ENCODE measurements around the gene TMEM45A. TPM values are rescaled to one million over a fixed set of nuclear protein-coding genes. Genes with fewer than 3 reads are reported as not detected.

TMEM45A gene
- polyA plus RNA-seq, 1 of the 3 experiments (the other 2 are of a cell fraction) = 6.4 TPM

DNA sequence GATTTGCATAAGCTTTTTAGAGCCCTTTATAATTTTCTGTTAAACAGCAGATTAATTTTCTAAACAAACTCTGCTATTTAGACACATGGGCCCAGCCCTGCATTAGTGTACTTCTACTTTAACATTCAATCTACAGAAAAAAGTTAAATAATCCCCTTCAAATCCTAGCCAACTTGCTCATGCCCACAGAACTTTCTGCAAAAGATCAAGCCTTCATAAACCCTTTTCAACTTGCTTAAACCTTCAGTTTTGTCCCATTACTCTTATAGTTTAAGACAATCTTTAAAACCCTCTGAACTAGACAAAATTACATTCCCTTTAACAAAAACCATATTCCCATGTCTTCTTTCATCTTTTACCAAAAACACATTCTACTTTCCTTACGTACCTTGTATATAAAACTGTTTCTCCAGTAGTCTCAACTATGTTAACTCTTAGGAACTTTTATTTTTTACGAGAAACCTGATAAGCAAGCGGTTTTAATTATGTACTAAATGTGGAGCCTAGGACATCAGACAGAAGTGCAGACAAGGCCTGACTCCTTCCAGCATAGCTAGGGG, 91.8 kb downstream of the TMEM45A start:
- no peak overlapping the region for H3K4me2 ChIP-seq
- no peaks in the 10 kb centered on the region for H3K9me2 ChIP-seq
- H3F3A ChIP-seq (replicated peaks; ENCODE audit: insufficient read depth) = no peaks in the 10 kb centered on the region
- no peaks in the 10 kb centered on the region for H3K4me1 ChIP-seq (ENCODE audit: control insufficient read depth in 1 of 2, insufficient read depth in 2 of 2, low read depth in 1 of 2, low read length in 1 of 2)
- CTCF ChIA-PET = interaction anchor here (2.1 to 5.3 kb wide), 3 partner anchors 19 to 121 kb away, joined by 5 to 27 read pairs (median 22); no protein-coding TSS in a partner anchor
- no peak overlapping the region for H3K4me3 ChIP-seq (ENCODE audit: low read depth in 2 of 2, low read length in 1 of 2)
- 83% methylated on average over 3 of the region's 3 CpGs for WGBS (ENCODE audit: low lambda C conversion rate)
- H3K9me3 ChIP-seq = no peaks in the 10 kb centered on the region
- H3K27ac ChIP-seq (ENCODE audit: low read depth in 2 of 2, low read length in 1 of 2) = no peak overlapping the region
- POLR2A ChIA-PET = no interaction called here
- H3K36me3 ChIP-seq (replicated peaks in 1 of 2; ENCODE audit: control insufficient read depth in 1 of 2, insufficient read depth in 2 of 2, low read length in 1 of 2) = no peaks in the 10 kb centered on the region
- TF ChIP-seq, protein P1, sequence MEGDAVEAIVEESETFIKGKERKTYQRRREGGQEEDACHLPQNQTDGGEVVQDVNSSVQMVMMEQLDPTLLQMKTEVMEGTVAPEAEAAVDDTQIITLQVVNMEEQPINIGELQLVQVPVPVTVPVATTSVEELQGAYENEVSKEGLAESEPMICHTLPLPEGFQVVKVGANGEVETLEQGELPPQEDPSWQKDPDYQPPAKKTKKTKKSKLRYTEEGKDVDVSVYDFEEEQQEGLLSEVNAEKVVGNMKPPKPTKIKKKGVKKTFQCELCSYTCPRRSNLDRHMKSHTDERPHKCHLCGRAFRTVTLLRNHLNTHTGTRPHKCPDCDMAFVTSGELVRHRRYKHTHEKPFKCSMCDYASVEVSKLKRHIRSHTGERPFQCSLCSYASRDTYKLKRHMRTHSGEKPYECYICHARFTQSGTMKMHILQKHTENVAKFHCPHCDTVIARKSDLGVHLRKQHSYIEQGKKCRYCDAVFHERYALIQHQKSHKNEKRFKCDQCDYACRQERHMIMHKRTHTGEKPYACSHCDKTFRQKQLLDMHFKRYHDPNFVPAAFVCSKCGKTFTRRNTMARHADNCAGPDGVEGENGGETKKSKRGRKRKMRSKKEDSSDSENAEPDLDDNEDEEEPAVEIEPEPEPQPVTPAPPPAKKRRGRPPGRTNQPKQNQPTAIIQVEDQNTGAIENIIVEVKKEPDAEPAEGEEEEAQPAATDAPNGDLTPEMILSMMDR (IDR thresholded peaks at IDR 0.05) = no peak
- no peak for TF ChIP-seq EP300 (IDR thresholded peaks at IDR 0.05; ENCODE audit: borderline replicate concordance in 1 of 2, low read depth in 1 of 2, low read length in 1 of 2)
- no peak for TF ChIP-seq RCOR1 (IDR thresholded peaks at IDR 0.05; ENCODE audit: low read length)
- no peak for TF ChIP-seq JUND (IDR thresholded peaks at IDR 0.05)
- no peak for TF ChIP-seq TCF12 (IDR thresholded peaks at IDR 0.05)
- no peak for TF ChIP-seq FOXJ3 (CRISPR knock-in tag; IDR thresholded peaks at IDR 0.05)
- TF ChIP-seq GATA2 (CRISPR knock-in tag; IDR thresholded peaks at IDR 0.05) = no peak
- no peak for TF ChIP-seq FOXM1 (IDR thresholded peaks at IDR 0.05; ENCODE audit: low read depth)
- TF ChIP-seq NRF1 (IDR thresholded peaks at IDR 0.05; ENCODE audit: low read depth, low read length) = no peak
- no peak for TF ChIP-seq SIN3A (IDR thresholded peaks at IDR 0.05; ENCODE audit: borderline replicate concordance, low read depth, low read length)
- TF ChIP-seq, protein P2, sequence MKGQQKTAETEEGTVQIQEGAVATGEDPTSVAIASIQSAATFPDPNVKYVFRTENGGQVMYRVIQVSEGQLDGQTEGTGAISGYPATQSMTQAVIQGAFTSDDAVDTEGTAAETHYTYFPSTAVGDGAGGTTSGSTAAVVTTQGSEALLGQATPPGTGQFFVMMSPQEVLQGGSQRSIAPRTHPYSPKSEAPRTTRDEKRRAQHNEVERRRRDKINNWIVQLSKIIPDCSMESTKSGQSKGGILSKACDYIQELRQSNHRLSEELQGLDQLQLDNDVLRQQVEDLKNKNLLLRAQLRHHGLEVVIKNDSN (IDR thresholded peaks at IDR 0.05; ENCODE audit: borderline replicate concordance, low read depth) = no peak
- no peak for TF ChIP-seq SMC3 (IDR thresholded peaks at IDR 0.05; ENCODE audit: low read depth, low read length)
- TF ChIP-seq RXRA (IDR thresholded peaks at IDR 0.05; ENCODE audit: borderline replicate concordance, low read depth) = no peak
- no peak overlapping the region for H3K9ac ChIP-seq
- no peaks in the 10 kb centered on the region for H3K27me3 ChIP-seq (ENCODE audit: insufficient read depth)
- no peaks in the 10 kb centered on the region for H4K20me1 ChIP-seq (ENCODE audit: insufficient read depth)
- H2AFZ ChIP-seq (ENCODE audit: low read depth) = no peak overlapping the region
- no peaks in the 10 kb centered on the region for H3K79me2 ChIP-seq (ENCODE audit: insufficient read depth)
- DNase-seq = no peak

DNA sequence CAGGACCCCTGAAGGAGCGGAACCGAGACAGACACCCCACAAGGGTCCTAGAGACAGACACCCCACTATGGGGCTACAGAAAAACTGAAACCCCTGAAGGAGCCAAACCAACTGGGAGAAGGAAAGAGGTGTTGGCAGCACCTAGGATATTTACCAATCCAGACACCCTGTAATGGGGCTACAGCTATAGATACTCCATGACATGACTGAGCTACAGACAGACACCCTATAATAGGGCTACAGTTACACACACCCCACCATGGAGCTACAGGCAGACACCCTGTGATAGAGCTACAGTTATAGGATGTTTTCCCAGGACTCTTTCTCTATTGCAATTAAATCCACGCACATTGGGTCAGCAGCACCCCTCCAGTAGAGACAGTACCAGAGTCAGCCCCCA, 94.4 kb downstream of the TMEM45A start:
- Histone ChIP-seq H4K20me1 (ENCODE audit: insufficient read depth) (no peaks in the 10 kb centered on the region), H3F3A (replicated peaks; ENCODE audit: insufficient read depth) (no peaks in the 10 kb centered on the region), H3K27me3 (ENCODE audit: insufficient read depth) (no peaks in the 10 kb centered on the region), H3K79me2 (ENCODE audit: insufficient read depth) (no peaks in the 10 kb centered on the region), H3K9me2 (no peaks in the 10 kb centered on the region), H3K36me3 (replicated peaks in 1 of 2; ENCODE audit: control insufficient read depth in 1 of 2, insufficient read depth in 2 of 2, low read length in 1 of 2) (no peaks in the 10 kb centered on the region), H3K4me3 (ENCODE audit: low read depth in 2 of 2, low read length in 1 of 2) (no peak overlapping the region), H3K4me2 (no peak overlapping the region), H3K4me1 (ENCODE audit: control insufficient read depth in 1 of 2, insufficient read depth in 2 of 2, low read depth in 1 of 2, low read length in 1 of 2) (peaks cover 0 to 5% of the 10 kb centered on the region in 2 experiments; a peak in 1 of 4 replicates), H3K9ac (no peak overlapping the region), H2AFZ (ENCODE audit: low read depth) (no peak overlapping the region), H3K27ac (ENCODE audit: low read depth in 2 of 2, low read length in 1 of 2) (no peak overlapping the region), H3K9me3 (no peaks in the 10 kb centered on the region)
- CTCF ChIA-PET = interaction anchor here (3.0 kb wide), 1 partner anchor 124 kb away, joined by 22 read pairs; no protein-coding TSS in a partner anchor
- DNase-seq = no peak
- POLR2A ChIA-PET = no interaction called here
- WGBS (ENCODE audit: low lambda C conversion rate) = 92% methylated on average over 3 of the region's 3 CpGs
- no peak for TF ChIP-seq RFX5 (IDR thresholded peaks at IDR 0.05; ENCODE audit: low read length)
- no peak for TF ChIP-seq EZH2phosphoT487 (IDR thresholded peaks at IDR 0.05; ENCODE audit: borderline replicate concordance, low read depth)
- TF ChIP-seq MXI1 (IDR thresholded peaks at IDR 0.05; ENCODE audit: low read depth, low read length) = no peak
